ENCODE data around the gene NME7.

NME7 gene

GRCh38 chr1:169307176-169307575 lies 60.4 kb downstream of the NME7 start:
- WGBS (ENCODE audit: insufficient coverage) = 100% methylated on average over 1 of the region's 1 CpG
- no peaks in the 10 kb centered on the region for H3K27me3 ChIP-seq (replicated peaks in 2 of 5; ENCODE audit: control insufficient read depth in 4 of 5, insufficient read depth in 5 of 5, low read length in 4 of 5)
- peaks cover 3 to 9% (median 4%) of the 10 kb centered on the region in 5 experiments for H3K9me3 ChIP-seq (ENCODE audit: control extremely low read depth in 1 of 5, control insufficient read depth in 4 of 5, insufficient read depth in 2 of 5, low read depth in 1 of 5, low read length in 4 of 5)
- H3K4me3 ChIP-seq (ENCODE audit: control insufficient read depth in 1 of 7, extremely low read depth in 1 of 7, insufficient read depth in 4 of 7, low read depth in 2 of 7, low read length in 6 of 7) = no peak overlapping the region
- ChIA-PET CTCF (no interaction called here), POLR2A (no interaction called here)
- H3K4me1 ChIP-seq (ENCODE audit: control extremely low read depth in 1 of 4, control insufficient read depth in 4 of 4, insufficient read depth in 4 of 4, low read length in 3 of 4) = peaks cover 7 to 28% (median 17%) of the 10 kb centered on the region in 4 experiments
- H3K36me3 ChIP-seq (ENCODE audit: control insufficient read depth in 4 of 4, insufficient read depth in 4 of 4, low read length in 3 of 4) = peaks cover 6 to 19% (median 9%) of the 10 kb centered on the region in 4 experiments
- DNase-seq = no peak
- H3K27ac ChIP-seq (ENCODE audit: insufficient read depth in 1 of 2, low read depth in 1 of 2, low read length in 2 of 2, poor library complexity in 1 of 2, severe bottlenecking in 2 of 2) = no peak overlapping the region

GRCh38 chr1:169305948-169306347 lies 61.6 kb downstream of the NME7 start:
- Histone ChIP-seq H3K4me1 (ENCODE audit: control extremely low read depth in 1 of 4, control insufficient read depth in 4 of 4, insufficient read depth in 4 of 4, low read length in 3 of 4) (peaks cover 3 to 22% (median 13%) of the 10 kb centered on the region in 4 experiments), H3K27me3 (replicated peaks in 2 of 5; ENCODE audit: control insufficient read depth in 4 of 5, insufficient read depth in 5 of 5, low read length in 4 of 5) (no peaks in the 10 kb centered on the region), H3K9me3 (ENCODE audit: control extremely low read depth in 1 of 5, control insufficient read depth in 4 of 5, insufficient read depth in 2 of 5, low read depth in 1 of 5, low read length in 4 of 5) (peaks cover 3 to 10% (median 4%) of the 10 kb centered on the region in 5 experiments), H3K27ac (ENCODE audit: insufficient read depth in 1 of 2, low read depth in 1 of 2, low read length in 2 of 2, poor library complexity in 1 of 2, severe bottlenecking in 2 of 2) (no peak overlapping the region), H3K36me3 (ENCODE audit: control insufficient read depth in 4 of 4, insufficient read depth in 4 of 4, low read length in 3 of 4) (peaks cover 6 to 24% (median 13%) of the 10 kb centered on the region in 4 experiments), H3K4me3 (ENCODE audit: control insufficient read depth in 1 of 7, extremely low read depth in 1 of 7, insufficient read depth in 4 of 7, low read depth in 2 of 7, low read length in 6 of 7) (no peak overlapping the region)
- DNase-seq = no peak
- POLR2A ChIA-PET = no interaction called here
- CTCF ChIA-PET = no interaction called here
- WGBS (ENCODE audit: insufficient coverage) = 100% methylated on average over 1 of the region's 2 CpGs

GRCh38 chr1:169305356-169305755 lies 62.2 kb downstream of the NME7 start:
- no peak for DNase-seq

GRCh38 chr1:169300854-169301253 lies 66.7 kb downstream of the NME7 start:
- CTCF ChIA-PET = no interaction called here
- Histone ChIP-seq H3K27me3 (replicated peaks in 2 of 5; ENCODE audit: control insufficient read depth in 4 of 5, insufficient read depth in 5 of 5, low read length in 4 of 5) (no peaks in the 10 kb centered on the region), H3K27ac (ENCODE audit: insufficient read depth in 1 of 2, low read depth in 1 of 2, low read length in 2 of 2, poor library complexity in 1 of 2, severe bottlenecking in 2 of 2) (no peak overlapping the region), H3K4me3 (ENCODE audit: control insufficient read depth in 1 of 7, extremely low read depth in 1 of 7, insufficient read depth in 4 of 7, low read depth in 2 of 7, low read length in 6 of 7) (no peak overlapping the region), H3K4me1 (ENCODE audit: control extremely low read depth in 1 of 4, control insufficient read depth in 4 of 4, insufficient read depth in 4 of 4, low read length in 3 of 4) (peaks cover 7 to 35% (median 14%) of the 10 kb centered on the region in 4 experiments), H3K36me3 (ENCODE audit: control insufficient read depth in 4 of 4, insufficient read depth in 4 of 4, low read length in 3 of 4) (peaks cover 6 to 18% (median 9%) of the 10 kb centered on the region in 4 experiments), H3K9me3 (ENCODE audit: control extremely low read depth in 1 of 5, control insufficient read depth in 4 of 5, insufficient read depth in 2 of 5, low read depth in 1 of 5, low read length in 4 of 5) (peaks cover 2 to 10% (median 3%) of the 10 kb centered on the region in 5 experiments)
- POLR2A ChIA-PET = no interaction called here
- no peak for DNase-seq
- WGBS (ENCODE audit: insufficient coverage) = 100% methylated on average over 1 of the region's 3 CpGs

More at GRCh38 chr1:169305356-169305755, 62.2 kb downstream of the NME7 start:
- no peaks in the 10 kb centered on the region for H3K27me3 ChIP-seq (replicated peaks in 2 of 5; ENCODE audit: control insufficient read depth in 4 of 5, insufficient read depth in 5 of 5, low read length in 4 of 5)
- peaks cover 3 to 19% (median 10%) of the 10 kb centered on the region in 4 experiments for H3K4me1 ChIP-seq (ENCODE audit: control extremely low read depth in 1 of 4, control insufficient read depth in 4 of 4, insufficient read depth in 4 of 4, low read length in 3 of 4)
- peaks cover 3 to 10% (median 4%) of the 10 kb centered on the region in 5 experiments for H3K9me3 ChIP-seq (ENCODE audit: control extremely low read depth in 1 of 5, control insufficient read depth in 4 of 5, insufficient read depth in 2 of 5, low read depth in 1 of 5, low read length in 4 of 5)
- POLR2A ChIA-PET = no interaction called here
- CTCF ChIA-PET = no interaction called here
- peaks cover 6 to 24% (median 13%) of the 10 kb centered on the region in 4 experiments for H3K36me3 ChIP-seq (ENCODE audit: control insufficient read depth in 4 of 4, insufficient read depth in 4 of 4, low read length in 3 of 4)
- no peak overlapping the region for H3K4me3 ChIP-seq (ENCODE audit: control insufficient read depth in 1 of 7, extremely low read depth in 1 of 7, insufficient read depth in 4 of 7, low read depth in 2 of 7, low read length in 6 of 7)
- no CpG with 5 or more reads among the region's 5 CpGs for WGBS (ENCODE audit: insufficient coverage)
- H3K27ac ChIP-seq (ENCODE audit: insufficient read depth in 1 of 2, low read depth in 1 of 2, low read length in 2 of 2, poor library complexity in 1 of 2, severe bottlenecking in 2 of 2) = no peak overlapping the region

GRCh38 chr1:169298441-169298840 lies 69.2 kb downstream of the NME7 start:
- 100% methylated on average over 2 of the region's 4 CpGs for WGBS (ENCODE audit: insufficient coverage)
- ChIA-PET POLR2A (no interaction called here), CTCF (interaction anchor here (0.9 kb wide), 1 partner anchor 11 kb away, joined by 5 read pairs; no protein-coding TSS in a partner anchor)
- no peaks in the 10 kb centered on the region for H3K27me3 ChIP-seq (replicated peaks in 2 of 5; ENCODE audit: control insufficient read depth in 4 of 5, insufficient read depth in 5 of 5, low read length in 4 of 5)
- DNase-seq = no peak
- H3K27ac ChIP-seq (ENCODE audit: insufficient read depth in 1 of 2, low read depth in 1 of 2, low read length in 2 of 2, poor library complexity in 1 of 2, severe bottlenecking in 2 of 2) = no peak overlapping the region
- no peak overlapping the region for H3K4me3 ChIP-seq (ENCODE audit: control insufficient read depth in 1 of 7, extremely low read depth in 1 of 7, insufficient read depth in 4 of 7, low read depth in 2 of 7, low read length in 6 of 7)
- peaks cover 17 to 54% (median 27%) of the 10 kb centered on the region in 4 experiments for H3K4me1 ChIP-seq (ENCODE audit: control extremely low read depth in 1 of 4, control insufficient read depth in 4 of 4, insufficient read depth in 4 of 4, low read length in 3 of 4)
- peaks cover 0 to 4% (median 0%) of the 10 kb centered on the region in 5 experiments for H3K9me3 ChIP-seq (ENCODE audit: control extremely low read depth in 1 of 5, control insufficient read depth in 4 of 5, insufficient read depth in 2 of 5, low read depth in 1 of 5, low read length in 4 of 5)
- peaks cover 2 to 10% (median 6%) of the 10 kb centered on the region in 4 experiments for H3K36me3 ChIP-seq (ENCODE audit: control insufficient read depth in 4 of 4, insufficient read depth in 4 of 4, low read length in 3 of 4)

- H3K9me3 ChIP-seq (ENCODE audit: control extremely low read depth in 1 of 5, control insufficient read depth in 4 of 5, insufficient read depth in 2 of 5, low read depth in 1 of 5, low read length in 4 of 5) = peaks cover 0 to 2% (median 0%) of the 10 kb centered on the region in 5 experiments
- CTCF ChIA-PET = interaction anchor here (1.0 to 1.8 kb wide), 3 partner anchors 8 to 659 kb away, joined by 3 to 4 read pairs (median 3); no protein-coding TSS in a partner anchor
- no peak overlapping the region for H3K27ac ChIP-seq (ENCODE audit: insufficient read depth in 1 of 2, low read depth in 1 of 2, low read length in 2 of 2, poor library complexity in 1 of 2, severe bottlenecking in 2 of 2)
- H3K27me3 ChIP-seq (replicated peaks in 2 of 5; ENCODE audit: control insufficient read depth in 4 of 5, insufficient read depth in 5 of 5, low read length in 4 of 5) = no peaks in the 10 kb centered on the region
- peaks cover 17 to 54% (median 27%) of the 10 kb centered on the region in 4 experiments for H3K4me1 ChIP-seq (ENCODE audit: control extremely low read depth in 1 of 4, control insufficient read depth in 4 of 4, insufficient read depth in 4 of 4, low read length in 3 of 4)
- no peaks in the 10 kb centered on the region for H3K36me3 ChIP-seq (ENCODE audit: control insufficient read depth in 4 of 4, insufficient read depth in 4 of 4, low read length in 3 of 4)
- no peak for DNase-seq
- POLR2A ChIA-PET = no interaction called here
- WGBS (ENCODE audit: insufficient coverage) = 71% methylated on average over 2 of the region's 2 CpGs
- no peak overlapping the region for H3K4me3 ChIP-seq (ENCODE audit: control insufficient read depth in 1 of 7, extremely low read depth in 1 of 7, insufficient read depth in 4 of 7, low read depth in 2 of 7, low read length in 6 of 7)
Observed at GRCh38 chr1:169295846-169296245, 71.8 kb downstream of the NME7 start.

GRCh38 chr1:169295425-169295824 lies 72.2 kb downstream of the NME7 start:
- H3K36me3 ChIP-seq (ENCODE audit: control insufficient read depth in 4 of 4, insufficient read depth in 4 of 4, low read length in 3 of 4) = no peaks in the 10 kb centered on the region
- H3K9me3 ChIP-seq (ENCODE audit: control extremely low read depth in 1 of 5, control insufficient read depth in 4 of 5, insufficient read depth in 2 of 5, low read depth in 1 of 5, low read length in 4 of 5) = peaks cover 0 to 2% (median 0%) of the 10 kb centered on the region in 5 experiments
- ChIA-PET POLR2A (no interaction called here), CTCF (interaction anchor here (1.0 to 1.8 kb wide), 3 partner anchors 9 to 659 kb away, joined by 3 to 4 read pairs (median 3); no protein-coding TSS in a partner anchor)
- H3K27ac ChIP-seq (ENCODE audit: insufficient read depth in 1 of 2, low read depth in 1 of 2, low read length in 2 of 2, poor library complexity in 1 of 2, severe bottlenecking in 2 of 2) = no peak overlapping the region
- H3K4me3 ChIP-seq (ENCODE audit: control insufficient read depth in 1 of 7, extremely low read depth in 1 of 7, insufficient read depth in 4 of 7, low read depth in 2 of 7, low read length in 6 of 7) = no peak overlapping the region
- peak; percentile 75 to 95 (median 92) for DNase-seq
- whole genome bisulfite sequencing (ENCODE audit: insufficient coverage) = 0% methylated on average over 1 of the region's 1 CpG
- H3K4me1 ChIP-seq (ENCODE audit: control extremely low read depth in 1 of 4, control insufficient read depth in 4 of 4, insufficient read depth in 4 of 4, low read length in 3 of 4) = peaks cover 17 to 54% (median 27%) of the 10 kb centered on the region in 4 experiments
- H3K27me3 ChIP-seq (replicated peaks in 2 of 5; ENCODE audit: control insufficient read depth in 4 of 5, insufficient read depth in 5 of 5, low read length in 4 of 5) = no peaks in the 10 kb centered on the region

Measured in common myeloid progenitor, CD34-positive (primary cell).